Immature natural killer cell (primary cell): ENCODE results near the gene ANO2. TPM values are rescaled to one million over a fixed set of nuclear protein-coding genes. Genes with fewer than 3 reads are reported as not detected.

Experiments used
- DNase-seq, 3 donors: peaks; one replicate each; pipeline ENCODE4 v3.0.0; 2022; ENCODE audit warnings: mixed read lengths in 1 of 3
- H3K27ac Mint-ChIP-seq, 6 donors: one replicate each; pipeline ENCODE4 v1.8.0; 2020; ENCODE audit warnings: mixed read lengths in 6 of 6, mild to moderate bottlenecking in 5 of 6, inconsistent platforms in 4 of 6, moderate library complexity in 3 of 6
- H3K27me3 Mint-ChIP-seq, 3 donors: one replicate each; pipeline ENCODE4 v1.8.0; 2020 to 2021; ENCODE audit warnings: low read depth in 3 of 3, mild to moderate bottlenecking in 3 of 3, mixed read lengths in 3 of 3, moderate library complexity in 3 of 3, inconsistent platforms in 1 of 3
- H3K36me3 Mint-ChIP-seq, 3 donors: one replicate each; pipeline ENCODE4 v1.8.0; 2020; ENCODE audit warnings: mixed read lengths in 3 of 3, inconsistent platforms in 2 of 3, mild to moderate bottlenecking in 2 of 3
- H3K4me1 Mint-ChIP-seq, 2 donors: one replicate each; pipeline ENCODE4 v1.8.0; 2020; ENCODE audit warnings: inconsistent platforms in 2 of 2, mild to moderate bottlenecking in 2 of 2, mixed read lengths in 2 of 2, moderate library complexity in 1 of 2
- H3K4me3 Mint-ChIP-seq, 5 donors: one replicate each; pipeline ENCODE4 v1.8.0; 2020; ENCODE audit warnings: mild to moderate bottlenecking in 5 of 5, mixed read lengths in 5 of 5, inconsistent platforms in 3 of 5, moderate library complexity in 3 of 5
- H3K9me3 Mint-ChIP-seq, 6 donors: one replicate each; pipeline ENCODE4 v1.8.0; 2020; ENCODE audit warnings: mild to moderate bottlenecking in 6 of 6, mixed read lengths in 6 of 6, inconsistent platforms in 4 of 6, moderate library complexity in 3 of 6
- polyA plus RNA-seq, 3 donors: library from polyadenylated mRNA; unstranded; fragments of 300-500 nt; fragmentation: Illumina TruSeq; gene quantifications; one replicate each; pipeline ENCODE4 v1.2.3, GENCODE V29; 2021

Gene ANO2
- polyA plus RNA-seq, 3 donors from 2014 or later = not detected

GRCh38 chr12:5948696-5949095 lies 3.6 kb upstream of the ANO2 start:
- Mint-ChIP-seq H3K27ac (no peak overlapping the region), H3K4me3 (no peak overlapping the region), H3K27me3 (peaks cover 8 to 39% (median 14%) of the 10 kb centered on the region in 3 donors), H3K9me3 (no peaks in the 10 kb centered on the region), H3K4me1 (no peaks in the 10 kb centered on the region), H3K36me3 (no peaks in the 10 kb centered on the region)
- DNase-seq = no peak

- H3K4me3 Mint-ChIP-seq = no peak overlapping the region
- no peaks in the 10 kb centered on the region for H3K36me3 Mint-ChIP-seq
- peaks cover 6 to 37% (median 20%) of the 10 kb centered on the region in 3 donors for H3K27me3 Mint-ChIP-seq
- H3K9me3 Mint-ChIP-seq = no peaks in the 10 kb centered on the region
- no peak for DNase-seq
- H3K4me1 Mint-ChIP-seq = no peaks in the 10 kb centered on the region
- H3K27ac Mint-ChIP-seq = peak overlapping the region in 1 of 6 donors; percentile 58
Measured at GRCh38 chr12:5947006-5947405, 1.9 kb upstream of the ANO2 start.

DNA sequence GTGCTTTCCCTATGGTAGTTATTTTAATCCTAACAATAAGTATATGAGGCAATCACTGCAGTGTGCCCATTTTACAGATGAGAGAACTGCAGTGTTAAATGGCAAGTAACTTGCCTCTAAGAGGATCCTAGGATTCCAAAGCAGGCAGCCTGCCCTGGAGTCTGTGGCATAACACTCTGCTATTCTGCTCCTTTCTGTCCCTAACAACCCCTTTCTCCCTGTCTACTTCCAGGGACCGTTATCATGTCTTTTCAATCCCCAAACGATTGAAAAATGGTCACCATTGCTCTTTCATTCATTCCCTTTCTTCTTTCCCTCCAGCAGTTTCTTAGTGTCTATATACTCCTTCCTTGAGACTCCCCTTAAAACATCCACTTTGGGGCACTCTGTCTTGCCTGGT lies 1.3 kb upstream of the ANO2 start:
- H3K4me1 Mint-ChIP-seq = no peaks in the 10 kb centered on the region
- H3K9me3 Mint-ChIP-seq = no peaks in the 10 kb centered on the region
- no peak for DNase-seq
- no peak overlapping the region for H3K4me3 Mint-ChIP-seq
- no peak overlapping the region for H3K27ac Mint-ChIP-seq
- peaks cover 6 to 35% (median 20%) of the 10 kb centered on the region in 3 donors for H3K27me3 Mint-ChIP-seq
- H3K36me3 Mint-ChIP-seq = no peaks in the 10 kb centered on the region

GRCh38 chr12:5944688-5945070 lies 380 bp downstream of the ANO2 start:
- Mint-ChIP-seq H3K9me3 (no peaks in the 10 kb centered on the region), H3K4me3 (no peak overlapping the region), H3K27me3 (peaks cover 2 to 42% (median 27%) of the 10 kb centered on the region in 3 donors), H3K27ac (no peak overlapping the region), H3K36me3 (no peaks in the 10 kb centered on the region), H3K4me1 (no peaks in the 10 kb centered on the region)
- no peak for DNase-seq

DNA sequence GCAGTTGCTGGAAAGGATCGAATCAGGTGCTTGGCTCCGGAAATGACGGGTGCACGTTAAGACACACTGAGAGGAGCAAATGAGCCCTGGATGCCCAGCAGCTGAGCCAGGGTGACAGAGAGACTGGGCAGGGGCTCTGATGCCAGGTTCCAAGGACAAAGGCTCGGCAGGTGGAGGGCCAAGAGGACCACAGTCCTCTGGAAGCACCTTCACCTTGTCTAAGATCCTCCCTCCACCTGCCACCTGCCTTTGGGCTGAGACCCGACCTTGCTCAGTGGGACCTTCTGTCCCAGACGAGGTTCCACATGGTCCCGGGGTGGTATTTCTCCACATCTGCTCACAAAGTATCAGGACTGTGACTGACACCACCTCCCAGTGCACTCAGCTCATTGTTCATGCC lies 1.0 kb downstream of the ANO2 start:
- Mint-ChIP-seq H3K4me1 (no peaks in the 10 kb centered on the region), H3K4me3 (no peak overlapping the region), H3K27me3 (peaks cover 2 to 45% (median 30%) of the 10 kb centered on the region in 3 donors), H3K27ac (no peak overlapping the region), H3K9me3 (no peaks in the 10 kb centered on the region), H3K36me3 (no peaks in the 10 kb centered on the region)
- no peak for DNase-seq

- Mint-ChIP-seq H3K27me3 (peaks cover 2 to 46% (median 32%) of the 10 kb centered on the region in 3 donors), H3K27ac (no peak overlapping the region), H3K4me1 (no peaks in the 10 kb centered on the region), H3K4me3 (no peak overlapping the region), H3K36me3 (no peaks in the 10 kb centered on the region), H3K9me3 (no peaks in the 10 kb centered on the region)
- no peak for DNase-seq
Measured at GRCh38 chr12:5941907-5942306, 3.2 kb downstream of the ANO2 start.

DNA sequence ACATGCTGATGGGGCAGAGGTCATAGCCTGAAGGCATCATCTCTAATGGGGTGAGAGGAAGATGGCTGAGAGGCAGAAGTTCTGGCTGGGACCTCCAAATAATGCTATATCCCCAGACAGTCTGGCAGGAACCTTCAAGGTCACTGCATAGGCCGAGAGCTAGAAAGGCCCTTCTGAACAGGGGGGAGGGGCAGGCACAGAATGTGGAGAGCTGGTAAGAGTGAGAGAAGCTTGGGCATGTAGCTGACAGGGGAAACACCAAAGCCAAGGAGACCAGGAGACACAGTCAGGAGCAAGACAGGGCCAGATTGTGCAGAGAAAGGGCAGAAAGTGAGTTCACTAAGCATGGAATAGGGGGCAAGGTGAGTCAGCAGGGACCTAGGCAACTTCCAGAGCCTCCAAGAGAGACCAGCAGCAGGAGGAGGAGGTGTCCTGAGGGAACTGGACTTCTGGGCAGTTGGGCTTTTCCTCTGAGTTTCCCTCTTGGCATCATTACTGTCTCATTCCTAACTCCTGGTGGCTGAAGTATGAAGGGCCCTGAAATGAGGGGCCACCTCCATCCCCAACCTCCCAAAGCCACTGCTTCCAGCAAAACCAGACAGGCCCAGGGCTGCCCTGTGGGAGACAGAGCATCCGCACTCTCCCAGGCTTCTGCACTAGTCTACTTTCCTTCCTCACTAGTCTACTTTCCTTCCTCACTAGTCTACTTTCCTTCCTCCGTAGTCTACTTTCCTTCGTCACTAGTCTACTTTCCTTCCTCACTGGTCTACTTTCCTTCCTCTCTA lies 17.1 kb downstream of the ANO2 start:
- H3K36me3 Mint-ChIP-seq = no peaks in the 10 kb centered on the region
- H3K27ac Mint-ChIP-seq = no peak overlapping the region
- H3K4me1 Mint-ChIP-seq = no peaks in the 10 kb centered on the region
- no peak overlapping the region for H3K4me3 Mint-ChIP-seq
- peaks cover 1 to 4% (median 4%) of the 10 kb centered on the region in 3 donors for H3K27me3 Mint-ChIP-seq
- no peak for DNase-seq
- H3K9me3 Mint-ChIP-seq = no peaks in the 10 kb centered on the region

GRCh38 chr12:5925646-5926045 lies 19.4 kb downstream of the ANO2 start:
- Mint-ChIP-seq H3K9me3 (no peaks in the 10 kb centered on the region), H3K27ac (no peak overlapping the region), H3K27me3 (peaks cover 1 to 8% (median 5%) of the 10 kb centered on the region in 3 donors), H3K4me1 (no peaks in the 10 kb centered on the region), H3K36me3 (no peaks in the 10 kb centered on the region), H3K4me3 (no peak overlapping the region)
- no peak for DNase-seq

GRCh38 chr12:5924342-5924741 lies 20.7 kb downstream of the ANO2 start:
- H3K4me3 Mint-ChIP-seq = no peak overlapping the region
- peaks cover 1 to 8% (median 6%) of the 10 kb centered on the region in 3 donors for H3K27me3 Mint-ChIP-seq
- H3K4me1 Mint-ChIP-seq = no peaks in the 10 kb centered on the region
- H3K27ac Mint-ChIP-seq = no peak overlapping the region
- H3K9me3 Mint-ChIP-seq = no peaks in the 10 kb centered on the region
- no peaks in the 10 kb centered on the region for H3K36me3 Mint-ChIP-seq
- no peak for DNase-seq

DNA sequence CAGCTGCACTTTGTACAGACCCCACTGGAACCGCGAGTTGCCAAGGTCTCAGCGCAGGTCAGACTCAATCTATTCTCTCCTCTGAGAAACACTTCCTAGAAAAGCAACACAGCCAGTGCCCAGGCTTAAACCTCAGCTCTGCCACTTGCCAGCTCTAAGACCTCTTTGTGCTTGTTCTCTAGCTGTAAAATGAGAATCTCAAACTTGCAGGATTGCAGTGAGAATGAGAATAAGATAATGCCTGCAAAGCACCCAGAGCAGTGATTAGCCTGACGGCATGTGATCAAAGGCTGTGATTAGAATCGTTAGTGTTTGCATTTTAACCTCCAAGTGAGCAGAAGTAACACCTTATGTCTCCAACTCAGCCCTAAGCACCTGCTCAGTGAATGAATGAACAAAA lies 21.3 kb downstream of the ANO2 start:
- H3K4me1 Mint-ChIP-seq = no peaks in the 10 kb centered on the region
- no peak for DNase-seq
- H3K9me3 Mint-ChIP-seq = no peaks in the 10 kb centered on the region
- H3K36me3 Mint-ChIP-seq = no peaks in the 10 kb centered on the region
- no peak overlapping the region for H3K4me3 Mint-ChIP-seq
- H3K27ac Mint-ChIP-seq = no peak overlapping the region
- peaks cover 3 to 6% (median 6%) of the 10 kb centered on the region in 3 donors for H3K27me3 Mint-ChIP-seq

- H3K27ac Mint-ChIP-seq = no peak overlapping the region
- no peaks in the 10 kb centered on the region for H3K9me3 Mint-ChIP-seq
- peaks cover 3 to 6% (median 6%) of the 10 kb centered on the region in 3 donors for H3K27me3 Mint-ChIP-seq
- H3K4me1 Mint-ChIP-seq = no peaks in the 10 kb centered on the region
- DNase-seq = no peak
- H3K36me3 Mint-ChIP-seq = no peaks in the 10 kb centered on the region
- H3K4me3 Mint-ChIP-seq = no peak overlapping the region
Measured at GRCh38 chr12:5923043-5923605, 21.9 kb downstream of the ANO2 start.

- H3K9me3 Mint-ChIP-seq = no peaks in the 10 kb centered on the region
- H3K36me3 Mint-ChIP-seq = no peaks in the 10 kb centered on the region
Measured at GRCh38 chr12:5921966-5922899, 22.8 kb downstream of the ANO2 start.

GRCh38 chr12:5921027-5921909 lies 23.8 kb downstream of the ANO2 start:
- Mint-ChIP-seq H3K36me3 (no peaks in the 10 kb centered on the region), H3K27me3 (peaks cover 3 to 8% (median 4%) of the 10 kb centered on the region in 3 donors), H3K4me3 (no peak overlapping the region), H3K4me1 (no peaks in the 10 kb centered on the region), H3K9me3 (no peaks in the 10 kb centered on the region), H3K27ac (no peak overlapping the region)
- no peak for DNase-seq

More at GRCh38 chr12:5921966-5922899, 22.8 kb downstream of the ANO2 start:
- DNase-seq = no peak
- H3K27ac Mint-ChIP-seq = no peak overlapping the region
- peaks cover 3 to 6% (median 4%) of the 10 kb centered on the region in 3 donors for H3K27me3 Mint-ChIP-seq
- H3K4me1 Mint-ChIP-seq = no peaks in the 10 kb centered on the region
- no peak overlapping the region for H3K4me3 Mint-ChIP-seq
